Astrocyte (in vitro differentiated cells and primary cell): ENCODE data around the gene ASGR2. TPM values are rescaled to one million over a fixed set of nuclear protein-coding genes. Genes with fewer than 3 reads are reported as not detected.

ENCODE experiments used
- DNase-seq: peaks from one replicate; pipeline ENCODE4 v3.0.0-alpha.2; 2010; ENCODE audit warnings: low read depth
- FAIRE-seq: peaks from 2 replicates; lab custom pipeline; 2011; peaks lifted over from hg19 to GRCh38; lab: Jason Lieb, UNC
- H2AFZ ChIP-seq: 2 replicates; pipeline ENCODE4 v1.6.0; 2012; ENCODE audit warnings: low read depth, low read length, inconsistent platforms
- H3K27ac ChIP-seq: 2 replicates; pipeline ENCODE4 v1.5.1; 2011; ENCODE audit warnings: low read depth, low read length, inconsistent platforms
- H3K27me3 ChIP-seq: 2 replicates; pipeline ENCODE4 v1.6.0; 2011; ENCODE audit warnings: low read length, inconsistent platforms; ENCODE audit not compliant: insufficient read depth
- H3K36me3 ChIP-seq: 2 replicates; pipeline ENCODE4 v1.5.1; 2011; ENCODE audit warnings: low read length, inconsistent platforms; ENCODE audit not compliant: insufficient read depth
- H3K4me1 ChIP-seq: 2 replicates; pipeline ENCODE4 v1.5.1; 2011; ENCODE audit warnings: low read length, inconsistent platforms; ENCODE audit not compliant: insufficient read depth
- H3K4me2 ChIP-seq: 2 replicates; pipeline ENCODE4 v1.6.0; 2012; ENCODE audit warnings: low read length, inconsistent platforms
- H3K4me3 ChIP-seq: 2 replicates; pipeline ENCODE4 v1.5.1; 2011; ENCODE audit warnings: low read depth, mild to moderate bottlenecking, low read length, inconsistent platforms; ENCODE audit not compliant: insufficient read depth
- H3K79me2 ChIP-seq: 2 replicates; pipeline ENCODE4 v1.6.0; 2012; ENCODE audit warnings: mild to moderate bottlenecking, low read length, inconsistent platforms; ENCODE audit not compliant: insufficient read depth
- H3K9ac ChIP-seq: 2 replicates; pipeline ENCODE4 v1.6.0; 2012; ENCODE audit warnings: mild to moderate bottlenecking, low read length, inconsistent platforms
- H3K9me3 ChIP-seq: 2 replicates; pipeline ENCODE4 v1.5.1; 2012; ENCODE audit warnings: low read depth, mild to moderate bottlenecking, low read length, inconsistent platforms; ENCODE audit not compliant: insufficient read depth
- H4K20me1 ChIP-seq: 2 replicates; pipeline ENCODE4 v1.6.0; 2012; ENCODE audit warnings: low read length, inconsistent platforms; ENCODE audit not compliant: insufficient read depth
- H3K27ac Mint-ChIP-seq: one replicate; pipeline ENCODE4 v1.8.0; 2021; ENCODE audit warnings: mild to moderate bottlenecking, mixed read lengths; ENCODE audit not compliant: unreplicated experiment
- H3K27me3 Mint-ChIP-seq: one replicate; pipeline ENCODE4 v1.8.0; 2021; ENCODE audit warnings: low read depth, mixed read lengths; ENCODE audit not compliant: unreplicated experiment
- H3K36me3 Mint-ChIP-seq: one replicate; pipeline ENCODE4 v1.8.0; 2021; ENCODE audit warnings: low read depth, mixed read lengths; ENCODE audit not compliant: unreplicated experiment
- H3K4me1 Mint-ChIP-seq: one replicate; pipeline ENCODE4 v1.8.0; 2021; ENCODE audit warnings: low read depth, mixed read lengths; ENCODE audit not compliant: unreplicated experiment
- H3K4me3 Mint-ChIP-seq: one replicate; pipeline ENCODE4 v1.8.0; 2021; ENCODE audit warnings: mild to moderate bottlenecking, moderate library complexity, mixed read lengths; ENCODE audit not compliant: unreplicated experiment
- H3K9me3 Mint-ChIP-seq: one replicate; pipeline ENCODE4 v1.8.0; 2021; ENCODE audit warnings: mild to moderate bottlenecking, mixed read lengths; ENCODE audit not compliant: unreplicated experiment
- EZH2 ChIP-seq: IDR thresholded peaks from 2 replicates; pipeline ENCODE4 v1.6.1; 2012; ENCODE audit warnings: mild to moderate bottlenecking, low read length, inconsistent platforms; ENCODE audit not compliant: insufficient read depth
- total RNA-seq: library from RNA; stranded (reverse); gene quantifications from 2 replicates; pipeline ENCODE4 v1.2.1, GENCODE V29; 2021
- TF ChIP-seq, protein P1 (sequence below): IDR thresholded peaks from 2 replicates; pipeline ENCODE4 v1.5.1; 2011; ENCODE audit warnings: low read depth, mild to moderate bottlenecking, inconsistent platforms, low read length, moderate library complexity; ENCODE audit not compliant: insufficient read depth

Gene ASGR2
- total RNA-seq, 1 donor from 2014 or later, result not detected

DNA sequence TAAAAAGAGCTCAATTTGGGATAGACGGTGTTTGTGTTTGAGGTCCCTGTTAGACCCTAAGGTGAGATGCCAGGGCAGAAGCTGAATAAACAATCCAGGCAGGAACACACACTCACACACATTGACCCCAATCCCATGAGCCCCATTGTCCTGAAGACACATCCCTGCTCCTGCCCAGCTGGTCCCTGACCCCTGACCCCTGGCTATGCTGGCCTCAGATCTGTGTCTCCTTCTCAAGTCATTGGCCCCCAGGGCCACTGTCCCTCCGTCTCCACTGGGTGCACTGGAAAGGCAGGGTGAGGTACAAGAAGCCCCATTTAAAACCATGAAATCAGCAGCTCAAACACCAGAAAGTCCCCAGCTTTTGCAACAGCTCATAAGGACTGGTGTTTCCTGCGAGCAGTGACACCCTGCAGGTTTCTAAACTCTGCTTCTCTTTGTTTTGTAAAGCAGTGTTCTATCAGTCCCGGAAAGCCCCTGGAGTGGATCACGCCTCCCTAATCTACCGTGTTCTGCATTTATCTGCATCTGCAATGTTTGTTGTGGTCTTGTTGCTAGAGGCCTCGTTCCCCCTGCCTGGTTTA is 18.0 kb upstream of the ASGR2 start:
- H3K9me3 ChIP-seq, result no peaks in the 10 kb centered on the region
- no peak overlapping the region for H3K4me2 ChIP-seq
- DNase-seq (no peak), FAIRE-seq (no peak)
- H3K9ac ChIP-seq, result no peak overlapping the region
- peaks cover 10% of the 10 kb centered on the region for H3K4me1 Mint-ChIP-seq
- H2AFZ ChIP-seq, result no peak overlapping the region
- no peak for TF ChIP-seq EZH2
- TF ChIP-seq, protein P1, sequence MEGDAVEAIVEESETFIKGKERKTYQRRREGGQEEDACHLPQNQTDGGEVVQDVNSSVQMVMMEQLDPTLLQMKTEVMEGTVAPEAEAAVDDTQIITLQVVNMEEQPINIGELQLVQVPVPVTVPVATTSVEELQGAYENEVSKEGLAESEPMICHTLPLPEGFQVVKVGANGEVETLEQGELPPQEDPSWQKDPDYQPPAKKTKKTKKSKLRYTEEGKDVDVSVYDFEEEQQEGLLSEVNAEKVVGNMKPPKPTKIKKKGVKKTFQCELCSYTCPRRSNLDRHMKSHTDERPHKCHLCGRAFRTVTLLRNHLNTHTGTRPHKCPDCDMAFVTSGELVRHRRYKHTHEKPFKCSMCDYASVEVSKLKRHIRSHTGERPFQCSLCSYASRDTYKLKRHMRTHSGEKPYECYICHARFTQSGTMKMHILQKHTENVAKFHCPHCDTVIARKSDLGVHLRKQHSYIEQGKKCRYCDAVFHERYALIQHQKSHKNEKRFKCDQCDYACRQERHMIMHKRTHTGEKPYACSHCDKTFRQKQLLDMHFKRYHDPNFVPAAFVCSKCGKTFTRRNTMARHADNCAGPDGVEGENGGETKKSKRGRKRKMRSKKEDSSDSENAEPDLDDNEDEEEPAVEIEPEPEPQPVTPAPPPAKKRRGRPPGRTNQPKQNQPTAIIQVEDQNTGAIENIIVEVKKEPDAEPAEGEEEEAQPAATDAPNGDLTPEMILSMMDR, result no peak
- H3K36me3 ChIP-seq, result no peaks in the 10 kb centered on the region
- no peak overlapping the region for H3K27ac Mint-ChIP-seq
- H3K4me3 Mint-ChIP-seq, result no peak overlapping the region
- peaks cover 26% of the 10 kb centered on the region for H3K27me3 Mint-ChIP-seq
- no peak overlapping the region for H3K4me3 ChIP-seq
- no peaks in the 10 kb centered on the region for H3K36me3 Mint-ChIP-seq
- no peaks in the 10 kb centered on the region for H3K9me3 Mint-ChIP-seq
- no peak overlapping the region for H3K27ac ChIP-seq
- no peaks in the 10 kb centered on the region for H3K4me1 ChIP-seq
- peaks cover 10% of the 10 kb centered on the region for H3K27me3 ChIP-seq
- H4K20me1 ChIP-seq, result no peaks in the 10 kb centered on the region
- no peaks in the 10 kb centered on the region for H3K79me2 ChIP-seq

DNA sequence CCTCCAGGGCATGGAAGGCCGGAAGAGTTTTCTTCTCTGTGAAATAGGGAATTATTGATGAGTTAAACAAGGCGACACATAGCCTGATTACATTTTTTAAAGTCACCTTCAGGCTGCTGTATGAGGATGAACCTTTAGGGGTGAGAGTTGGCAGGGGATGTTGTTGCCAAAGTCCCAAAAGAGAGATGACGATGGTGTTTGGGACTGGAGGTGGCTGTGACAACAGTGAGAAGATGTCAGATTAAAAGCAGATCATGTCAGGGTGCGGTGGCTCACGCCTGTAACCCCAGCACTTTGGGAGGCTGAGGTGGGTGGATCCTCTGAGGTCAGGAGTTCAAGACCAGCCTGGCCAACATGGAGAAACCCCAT is 16.8 kb upstream of the ASGR2 start:
- TF ChIP-seq EZH2, result no peak
- TF ChIP-seq, protein P1, result no peak
- no peaks in the 10 kb centered on the region for H4K20me1 ChIP-seq
- H3K4me1 ChIP-seq, result no peaks in the 10 kb centered on the region
- peaks cover 10% of the 10 kb centered on the region for H3K4me1 Mint-ChIP-seq
- H3K36me3 Mint-ChIP-seq, result no peaks in the 10 kb centered on the region
- peaks cover 22% of the 10 kb centered on the region for H3K27me3 Mint-ChIP-seq
- H3K36me3 ChIP-seq, result no peaks in the 10 kb centered on the region
- H3K4me3 ChIP-seq, result no peak overlapping the region
- H3K4me2 ChIP-seq, result no peak overlapping the region
- no peaks in the 10 kb centered on the region for H3K27me3 ChIP-seq
- DNase-seq (no peak), FAIRE-seq (no peak)
- no peak overlapping the region for H3K4me3 Mint-ChIP-seq
- H3K9me3 ChIP-seq, result no peaks in the 10 kb centered on the region
- no peak overlapping the region for H3K9ac ChIP-seq
- no peaks in the 10 kb centered on the region for H3K9me3 Mint-ChIP-seq
- no peak overlapping the region for H2AFZ ChIP-seq
- H3K79me2 ChIP-seq, result no peaks in the 10 kb centered on the region
- H3K27ac Mint-ChIP-seq, result peak overlapping the region; percentile 53
- no peak overlapping the region for H3K27ac ChIP-seq

DNA sequence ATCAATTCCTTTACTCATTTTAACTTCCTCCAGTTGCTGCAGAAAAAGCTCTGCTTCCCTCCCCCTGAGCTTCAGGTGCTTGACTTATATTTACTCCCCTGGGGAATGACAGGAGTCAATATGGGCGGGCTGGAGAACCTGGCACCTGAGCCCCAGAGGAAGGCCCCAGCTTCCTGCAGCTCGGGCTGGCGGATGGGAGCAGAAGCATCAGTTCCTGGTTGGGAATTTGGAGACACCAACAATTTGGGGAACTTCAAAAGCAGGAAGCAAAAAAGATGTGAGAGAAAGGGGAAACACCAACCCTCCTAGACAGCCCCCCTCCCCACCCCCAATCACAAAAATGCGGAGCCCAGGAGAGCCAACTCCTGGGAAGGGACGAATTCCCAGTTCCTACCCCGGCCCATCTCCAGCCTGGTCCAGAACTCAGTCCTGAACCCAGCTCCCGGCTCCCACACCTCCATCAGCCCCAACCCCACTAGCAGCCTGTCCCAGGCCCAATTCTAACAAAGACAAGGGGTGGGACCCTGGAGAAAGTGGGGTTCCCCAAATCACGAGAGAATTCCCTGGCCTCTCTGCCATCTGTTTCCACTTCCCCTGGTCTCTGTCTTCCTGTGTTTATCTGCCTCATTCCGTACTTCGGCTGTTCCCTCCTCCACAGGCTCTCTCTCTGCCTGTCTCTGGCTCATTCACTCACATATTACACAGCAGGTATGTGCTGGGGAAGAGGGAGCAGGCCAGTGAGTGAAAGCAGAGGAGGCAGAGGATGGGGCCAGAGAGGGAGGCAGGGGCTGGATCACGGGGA is 16.2 kb upstream of the ASGR2 start:
- peaks cover 22% of the 10 kb centered on the region for H3K27me3 Mint-ChIP-seq
- no peaks in the 10 kb centered on the region for H3K79me2 ChIP-seq
- no peak for FAIRE-seq
- no peak overlapping the region for H3K4me3 ChIP-seq
- no peaks in the 10 kb centered on the region for H3K36me3 Mint-ChIP-seq
- no peak overlapping the region for H3K9ac ChIP-seq
- no peak overlapping the region for H3K4me2 ChIP-seq
- DNase-seq, result no peak
- no peaks in the 10 kb centered on the region for H4K20me1 ChIP-seq
- H3K4me1 ChIP-seq, result no peaks in the 10 kb centered on the region
- no peak for TF ChIP-seq EZH2
- TF ChIP-seq, protein P1, result no peak
- no peaks in the 10 kb centered on the region for H3K9me3 ChIP-seq
- H3K9me3 Mint-ChIP-seq, result no peaks in the 10 kb centered on the region
- H3K4me3 Mint-ChIP-seq, result no peak overlapping the region
- H3K27ac Mint-ChIP-seq, result peak overlapping the region; percentile 63
- no peak overlapping the region for H3K27ac ChIP-seq
- no peak overlapping the region for H2AFZ ChIP-seq
- no peaks in the 10 kb centered on the region for H3K27me3 ChIP-seq
- H3K4me1 Mint-ChIP-seq, result peaks cover 10% of the 10 kb centered on the region
- H3K36me3 ChIP-seq, result no peaks in the 10 kb centered on the region
